Measurements from ENCODE around the gene TM7SF3.
"Not testable (repeated sequence)": the region's sequence is repeated elsewhere in the genome, so short reads cannot be mapped to it uniquely, and the experiment has no call there.

TM7SF3 gene

GRCh38 chr12:26971963-26972362 is 42.2 kb downstream of the TM7SF3 start:
- peaks cover 7% of the 10 kb centered on the region for H3K4me1 Mint-ChIP-seq
- H3K9me3 Mint-ChIP-seq, result no peaks in the 10 kb centered on the region
- H3K4me3 Mint-ChIP-seq, result no peak overlapping the region
- H3K27ac Mint-ChIP-seq, result peak overlapping the region; percentile 60
- DNase-seq (ENCODE audit: low spot score in 2 of 2) (peak; percentile 32 to 77), ATAC-seq (peak; percentile 100)
- H3K36me3 Mint-ChIP-seq, result peaks cover 36% of the 10 kb centered on the region

DNA sequence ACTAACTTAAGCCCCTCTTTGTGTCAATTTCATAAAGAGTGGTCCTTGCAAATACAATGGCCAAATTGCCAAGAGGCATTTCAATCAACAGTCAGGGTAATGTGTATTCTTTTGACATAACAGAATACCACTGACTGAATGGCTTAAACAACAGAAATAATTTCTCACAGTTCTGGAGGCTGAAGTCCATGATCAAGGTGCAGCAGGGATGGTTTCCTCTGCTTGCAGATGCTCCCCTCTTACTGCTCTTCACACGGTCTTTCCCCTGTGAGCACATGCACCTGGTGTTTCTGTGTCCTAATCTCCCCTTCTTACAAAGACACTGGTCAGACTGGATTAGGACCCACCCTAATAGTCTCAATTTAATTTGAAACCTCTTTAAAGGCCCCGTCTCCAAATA is 44.0 kb downstream of the TM7SF3 start:
- no peaks in the 10 kb centered on the region for H3K9me3 Mint-ChIP-seq
- no peak for ATAC-seq
- no peak overlapping the region for H3K4me3 Mint-ChIP-seq
- DNase-seq (ENCODE audit: low spot score in 2 of 2), result no peak
- peaks cover 50% of the 10 kb centered on the region for H3K36me3 Mint-ChIP-seq
- H3K4me1 Mint-ChIP-seq, result peaks cover 7% of the 10 kb centered on the region
- H3K27ac Mint-ChIP-seq, result no peak overlapping the region

- DNase-seq (ENCODE audit: low spot score in 2 of 2) (no peak), ATAC-seq (no peak)
- Mint-ChIP-seq H3K4me1 (peaks cover 5% of the 10 kb centered on the region), H3K36me3 (peaks cover 63% of the 10 kb centered on the region), H3K27ac (no peak overlapping the region), H3K9me3 (no peaks in the 10 kb centered on the region), H3K4me3 (no peak overlapping the region)
Observed at GRCh38 chr12:26966842-26967241, 47.3 kb downstream of the TM7SF3 start.

- no peaks in the 10 kb centered on the region for H3K9me3 Mint-ChIP-seq
- DNase-seq (ENCODE audit: low spot score in 2 of 2) (no peak), ATAC-seq (no peak)
- H3K4me3 Mint-ChIP-seq, result no peak overlapping the region
- no peak overlapping the region for H3K27ac Mint-ChIP-seq
- peaks cover 95% of the 10 kb centered on the region for H3K36me3 Mint-ChIP-seq
- H3K4me1 Mint-ChIP-seq, result no peaks in the 10 kb centered on the region
Observed at GRCh38 chr12:26963413-26963812, 50.8 kb downstream of the TM7SF3 start.

DNA sequence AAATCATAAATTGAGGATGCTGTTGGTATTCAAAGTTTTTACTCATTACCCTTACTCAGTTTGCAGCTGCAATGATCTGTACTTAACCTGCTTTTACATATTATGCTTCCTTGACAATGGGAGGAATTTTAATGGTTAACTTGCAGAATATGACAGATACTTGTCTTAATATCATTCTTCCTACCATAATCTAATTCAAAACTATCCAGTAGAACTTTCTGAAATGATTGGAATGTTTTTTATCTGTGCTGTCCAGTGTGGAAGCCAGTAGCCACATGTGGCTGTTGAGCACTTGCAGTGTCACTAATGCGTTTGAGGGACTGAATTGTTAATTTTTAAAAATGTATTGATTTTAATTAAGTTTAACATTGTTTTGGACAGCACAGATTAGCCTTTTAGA is 52.4 kb downstream of the TM7SF3 start:
- Mint-ChIP-seq H3K4me3 (no peak overlapping the region), H3K4me1 (no peaks in the 10 kb centered on the region), H3K27ac (peak overlapping the region; percentile 23), H3K36me3 (peaks cover 98% of the 10 kb centered on the region), H3K9me3 (no peaks in the 10 kb centered on the region)
- ATAC-seq (no peak), DNase-seq (ENCODE audit: low spot score in 2 of 2) (no peak)

- not testable (repeated sequence) for H3K4me3 Mint-ChIP-seq; DNase-seq (ENCODE audit: low spot score in 2 of 2); H3K9me3 Mint-ChIP-seq; ATAC-seq; H3K4me1 Mint-ChIP-seq
- Mint-ChIP-seq H3K36me3 (peaks cover 98% of the 10 kb centered on the region), H3K27ac (peak overlapping the region; percentile 23)
Observed at GRCh38 chr12:26961391-26961790, 52.8 kb downstream of the TM7SF3 start.

DNA sequence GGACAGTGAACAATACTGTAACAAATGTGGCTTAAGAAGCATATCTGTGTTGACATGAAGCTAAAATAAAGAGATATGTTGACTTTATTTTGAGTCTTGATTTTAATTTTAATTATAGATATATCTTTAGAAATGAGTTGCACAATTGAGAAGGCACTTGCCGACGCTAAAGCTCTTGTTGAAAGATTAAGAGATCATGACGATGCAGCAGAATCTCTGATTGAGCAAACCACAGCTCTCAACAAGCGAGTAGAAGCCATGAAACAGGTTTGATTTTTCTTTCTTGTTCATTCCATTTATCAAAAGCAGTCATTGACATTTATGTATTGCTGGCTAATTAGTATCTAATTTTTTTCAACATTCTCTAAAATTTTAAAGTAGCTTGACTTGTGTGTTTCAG is 60.2 kb downstream of the TM7SF3 start:
- H3K9me3 Mint-ChIP-seq, result no peaks in the 10 kb centered on the region
- H3K4me1 Mint-ChIP-seq, result peaks cover 8% of the 10 kb centered on the region
- peaks cover 62% of the 10 kb centered on the region for H3K36me3 Mint-ChIP-seq
- ATAC-seq (no peak), DNase-seq (ENCODE audit: low spot score in 2 of 2) (no peak)
- H3K27ac Mint-ChIP-seq, result no peak overlapping the region
- H3K4me3 Mint-ChIP-seq, result no peak overlapping the region

DNA sequence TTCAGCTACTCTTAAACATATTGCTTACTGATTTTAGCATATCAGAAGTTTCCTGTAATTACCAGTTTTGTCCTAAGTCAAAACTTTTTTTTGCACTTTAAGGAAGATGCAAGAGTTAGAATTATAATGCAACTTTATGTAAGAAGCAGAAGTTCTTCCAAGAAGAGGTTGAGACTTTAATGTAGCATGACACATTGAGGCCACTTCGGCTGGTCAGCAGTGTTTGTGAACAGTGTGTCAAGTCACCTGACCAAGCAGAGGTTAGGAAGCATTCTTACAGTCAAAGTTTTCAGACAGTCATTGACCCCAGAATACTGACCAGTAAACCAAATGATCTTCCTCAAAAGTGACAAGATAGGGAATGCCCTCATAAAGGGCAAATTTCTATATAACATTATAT is 60.7 kb downstream of the TM7SF3 start:
- peaks cover 2% of the 10 kb centered on the region for H3K9me3 Mint-ChIP-seq
- H3K27ac Mint-ChIP-seq, result no peak overlapping the region
- peaks cover 8% of the 10 kb centered on the region for H3K4me1 Mint-ChIP-seq
- DNase-seq (ENCODE audit: low spot score in 2 of 2), result no peak
- peaks cover 58% of the 10 kb centered on the region for H3K36me3 Mint-ChIP-seq
- no peak overlapping the region for H3K4me3 Mint-ChIP-seq
- no peak for ATAC-seq

DNA sequence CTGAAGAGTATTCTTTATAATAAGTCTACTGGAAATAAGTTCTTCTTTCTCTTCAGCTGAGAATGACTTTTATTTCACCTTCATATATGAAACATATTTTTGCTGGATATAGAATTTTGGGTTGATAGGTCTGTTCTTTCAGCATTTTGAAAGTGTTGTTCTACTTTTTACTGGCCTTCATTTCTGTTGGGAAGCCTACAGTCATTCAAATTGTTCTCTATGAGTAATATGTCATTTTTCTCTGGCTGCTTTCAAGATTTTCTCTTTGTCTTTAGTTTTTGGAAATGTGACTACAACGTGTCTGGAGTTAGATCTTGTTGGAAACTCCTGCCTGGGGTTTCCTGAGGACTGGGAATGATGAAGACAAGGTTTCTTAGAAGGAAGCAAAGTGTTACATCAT is 65.9 kb downstream of the TM7SF3 start:
- no peak overlapping the region for H3K4me3 Mint-ChIP-seq
- H3K4me1 Mint-ChIP-seq, result peaks cover 34% of the 10 kb centered on the region
- DNase-seq (ENCODE audit: low spot score in 2 of 2), result no peak
- ATAC-seq, result no peak
- no peak overlapping the region for H3K27ac Mint-ChIP-seq
- H3K36me3 Mint-ChIP-seq, result peaks cover 35% of the 10 kb centered on the region
- H3K9me3 Mint-ChIP-seq, result peaks cover 10% of the 10 kb centered on the region

GRCh38 chr12:26941215-26941594 is 73.0 kb downstream of the TM7SF3 start:
- ATAC-seq (no peak), DNase-seq (ENCODE audit: low spot score in 2 of 2) (no peak)
- Mint-ChIP-seq H3K36me3 (peaks cover 29% of the 10 kb centered on the region), H3K9me3 (no peaks in the 10 kb centered on the region), H3K27ac (peak overlapping the region; percentile 86), H3K4me1 (peaks cover 39% of the 10 kb centered on the region), H3K4me3 (peak overlapping the region; percentile 95)

GRCh38 chr12:26940516-26941214 is 73.5 kb downstream of the TM7SF3 start:
- Mint-ChIP-seq H3K4me3 (peak overlapping the region; percentile 95), H3K27ac (peak overlapping the region; percentile 86), H3K4me1 (peaks cover 45% of the 10 kb centered on the region), H3K36me3 (peaks cover 35% of the 10 kb centered on the region), H3K9me3 (no peaks in the 10 kb centered on the region)
- DNase-seq (ENCODE audit: low spot score in 2 of 2) (no peak), ATAC-seq (no peak)

GRCh38 chr12:26939953-26940352 is 74.2 kb downstream of the TM7SF3 start:
- H3K36me3 Mint-ChIP-seq, result peaks cover 35% of the 10 kb centered on the region
- no peak for ATAC-seq
- no peak for DNase-seq (ENCODE audit: low spot score in 2 of 2)
- peak overlapping the region; percentile 97 for H3K27ac Mint-ChIP-seq
- peak overlapping the region; percentile 95 for H3K4me3 Mint-ChIP-seq
- H3K9me3 Mint-ChIP-seq, result no peaks in the 10 kb centered on the region
- H3K4me1 Mint-ChIP-seq, result peaks cover 52% of the 10 kb centered on the region

DNA sequence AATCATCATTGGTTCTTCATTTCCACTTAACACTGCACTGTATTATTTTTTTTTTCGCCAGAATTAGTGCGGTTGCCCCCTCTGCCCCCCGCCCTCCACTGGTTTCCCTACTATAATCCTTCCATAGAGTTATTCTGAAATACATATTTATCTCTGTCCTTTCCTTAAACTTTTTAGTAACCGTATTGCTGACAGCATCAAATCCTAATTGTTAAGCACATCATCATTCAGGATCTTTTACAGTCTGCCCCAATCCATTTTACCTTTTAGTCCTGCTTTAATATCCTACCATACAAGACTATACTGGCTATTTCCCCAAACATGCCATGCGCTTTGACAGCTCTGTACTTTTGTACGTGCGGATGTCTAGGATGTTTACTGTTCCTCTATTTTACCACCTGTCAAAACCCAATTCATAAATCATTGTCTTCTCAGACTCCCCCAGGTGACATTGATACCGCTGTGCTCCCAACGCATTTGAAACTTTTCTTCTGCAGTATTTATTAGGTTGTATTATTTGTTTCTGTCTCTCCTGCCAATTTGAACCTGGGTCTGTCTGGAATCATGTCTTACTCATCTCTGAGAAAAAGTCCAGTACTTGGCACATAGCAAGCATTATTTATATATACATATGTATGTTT is 74.9 kb downstream of the TM7SF3 start:
- Mint-ChIP-seq H3K36me3 (peaks cover 41% of the 10 kb centered on the region), H3K4me3 (peak overlapping the region; percentile 95), H3K27ac (peak overlapping the region; percentile 97), H3K9me3 (no peaks in the 10 kb centered on the region), H3K4me1 (peaks cover 57% of the 10 kb centered on the region)
- DNase-seq (ENCODE audit: low spot score in 2 of 2) (no peak), ATAC-seq (no peak)

DNA sequence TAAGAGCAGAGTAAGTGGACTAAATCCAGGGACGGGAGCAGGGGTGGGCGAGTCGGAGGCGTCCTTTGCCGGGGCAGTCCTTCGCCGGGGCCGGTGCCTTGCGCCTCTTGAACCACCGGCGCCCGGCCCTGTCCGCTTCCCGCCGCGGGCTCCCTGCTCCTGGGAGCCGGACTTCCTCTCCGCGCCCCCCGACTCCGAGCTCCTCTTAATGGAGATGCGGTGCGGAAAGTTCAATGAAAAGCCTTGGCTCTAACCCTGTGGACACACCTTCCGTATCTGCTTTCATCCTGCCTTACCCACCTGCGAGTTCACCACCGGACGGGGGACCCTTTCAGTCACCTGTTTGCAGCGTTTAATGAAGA is 75.5 kb downstream of the TM7SF3 start:
- Mint-ChIP-seq H3K9me3 (no peaks in the 10 kb centered on the region), H3K4me3 (peak overlapping the region; percentile 95), H3K4me1 (peaks cover 54% of the 10 kb centered on the region), H3K36me3 (peaks cover 47% of the 10 kb centered on the region), H3K27ac (peak overlapping the region; percentile 97)
- DNase-seq (ENCODE audit: low spot score in 2 of 2) (no peak), ATAC-seq (peak; percentile 27)

DNA sequence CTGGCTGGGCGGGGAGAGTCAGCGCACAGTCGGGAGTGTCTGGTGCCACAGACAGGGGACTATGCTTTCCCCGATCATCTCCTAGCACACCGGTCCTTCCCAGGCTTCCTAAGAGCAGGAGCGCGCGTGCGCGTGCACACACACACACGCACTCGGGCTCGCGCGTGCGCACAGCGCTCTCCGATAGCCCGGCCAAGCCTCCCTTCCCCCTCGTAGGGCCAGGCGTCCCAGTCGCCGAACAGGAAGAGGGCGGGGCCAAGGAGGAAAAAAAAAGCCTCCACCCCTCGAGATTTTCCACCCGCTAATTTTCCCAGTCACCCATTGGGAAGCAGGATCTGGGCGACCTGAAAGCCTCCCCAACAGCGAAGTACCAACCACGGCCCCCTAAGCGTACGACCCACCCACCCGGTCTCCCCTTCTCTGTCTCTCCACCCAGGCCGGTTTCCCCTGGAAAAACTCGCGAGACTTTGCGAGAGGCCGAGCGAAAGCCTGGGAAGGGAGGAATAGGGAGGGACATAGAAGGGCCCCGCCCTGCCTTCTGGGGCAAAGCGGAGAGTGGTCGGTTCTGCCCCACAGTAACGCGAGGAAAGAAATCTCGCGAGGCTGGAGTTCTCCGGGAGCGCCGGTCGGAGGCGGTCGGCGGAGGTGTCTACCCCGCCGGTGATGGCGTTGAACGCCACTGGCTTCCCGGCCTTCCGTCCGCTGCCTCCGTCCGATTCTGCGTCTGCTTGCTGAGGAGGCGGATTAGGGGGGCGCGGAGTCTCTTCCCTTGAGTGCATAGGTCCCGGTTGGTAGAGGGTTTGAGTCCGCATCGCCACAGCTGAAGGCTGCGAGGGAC is 76.1 kb downstream of the TM7SF3 start, which contains the start of the genes FGFR1OP2 and INTS13:
Gene FGFR1OP2, plus strand, starts transcription at position 608 of the 838 bp plus-strand sequence. CDS start 15,689 bp downstream, outside the sequence.
Gene INTS13, minus strand, starts transcription at position 119 of the 838 bp plus-strand sequence. CDS start 1,178 bp downstream, outside the sequence.
- ATAC-seq (peak; percentile 95), DNase-seq (ENCODE audit: low spot score in 2 of 2) (peak; percentile 97 to 98)
- Mint-ChIP-seq H3K4me3 (peak within 1 kb of the TSS; percentile 95), H3K4me1 (peaks cover 55% of the 10 kb centered on the region), H3K9me3 (no peaks in the 10 kb centered on the region), H3K36me3 (peaks cover 53% of the 10 kb centered on the region), H3K27ac (peak within 1 kb of the TSS; percentile 97)

Measured in stimulated activated effector memory CD8-positive, alpha-beta T cell treated with anti-CD3 and anti-CD28 coated beads, Interleukin-12 subunit alpha, Interleukin-12 subunit beta, amount 100 ng/mL, for 72 hours (primary cell).